Loucy (cell line): ENCODE results near the gene LILRB5.
"Not testable (repeated sequence)": the region's sequence is repeated elsewhere in the genome, so short reads cannot be mapped to it uniquely, and the experiment has no call there.

ENCODE experiments used
- CTCF ChIP-seq: fragments of 200-600 bp; sonication (generic); conservative IDR thresholded peaks from 2 replicates; pipeline ENCODE4 v1.5.1; 2014; ENCODE audit warnings: mild to moderate bottlenecking, antibody characterized with exemption, low read length
- EZH2phosphoT487 ChIP-seq: fragments of 200-600 bp; IDR thresholded peaks from 2 replicates; pipeline ENCODE4 v1.6.1; 2018; ENCODE audit warnings: antibody characterized with exemption, mild to moderate bottlenecking, moderate library complexity, borderline replicate concordance

GRCh38 chr19:54277111-54277615, 20.1 kb upstream of the LILRB5 start:
- not testable (repeated sequence) for TF ChIP-seq EZH2phosphoT487, CTCF
